ENCODE results near the gene COMMD4. TPM values are rescaled to one million over a fixed set of nuclear protein-coding genes. Genes with fewer than 3 reads are reported as not detected.
"Not testable (repeated sequence)": the region's sequence is repeated elsewhere in the genome, so short reads cannot be mapped to it uniquely, and the experiment has no call there.

COMMD4 gene
- total RNA-seq: 100 to 1,000 TPM; 153 to 156 TPM
- polyA plus RNA-seq (2013, experiment 1 of 2): 79.8 TPM
- 75.8 TPM for polyA plus RNA-seq (2013, experiment 2 of 2)
- long read RNA-seq, experiment 1, full-length matches to known transcripts: 15 of 68 reads
- long read RNA-seq, experiment 1, partial matches to known transcripts: 44 of 68 reads
- long read RNA-seq, experiment 1, other reads (novel, unspliced or antisense): 9 of 68 reads
- long read RNA-seq, experiment 2, full-length matches to known transcripts: 37 of 74 reads
- long read RNA-seq, experiment 2, partial matches to known transcripts: 6 of 74 reads
- long read RNA-seq, experiment 2, other reads (novel, unspliced or antisense): 31 of 74 reads
- long read RNA-seq, experiment 3, full-length matches to known transcripts: 54 of 103 reads
- long read RNA-seq, experiment 3, partial matches to known transcripts: 11 of 103 reads
- long read RNA-seq, experiment 3, other reads (novel, unspliced or antisense): 38 of 103 reads
- long read RNA-seq, experiment 4, transcript COMMD4-201 (8 exons, 1,067 nt): major isoform, 259 of 318 reads
- long read RNA-seq, experiment 4, transcript COMMD4-211 (7 exons, 639 nt): minor isoform, 11 of 318 reads
- long read RNA-seq, experiment 4, partial matches to known transcripts: 13 of 318 reads
- long read RNA-seq, experiment 4, other reads (novel, unspliced or antisense): 31 of 318 reads

- Mint-ChIP-seq H3K4me1 (peaks cover 14% of the 10 kb centered on the region), H3K27ac (peak within 1 kb of the TSS; percentile 98), H3K27me3 (ENCODE audit: insufficient read depth) (no peaks in the 10 kb centered on the region), H3K36me3 (ENCODE audit: low read depth) (peaks cover 14% of the 10 kb centered on the region), H3K9me3 (no peaks in the 10 kb centered on the region), H3K4me3 (peak within 1 kb of the TSS; percentile 92)
- no peak for TF ChIP-seq CTCF (conservative IDR thresholded peaks at IDR 0.05)
- 2 to 4% methylated on average over 27 to 42 of the region's 42 CpGs for WGBS, 2 experiments (ENCODE audit: insufficient coverage in 1 of 2, insufficient read length in 1 of 2)
- peak; percentile 99 for DNase-seq
- Histone ChIP-seq H3K9ac (ENCODE audit: extremely low read depth, low read length, poor library complexity, severe bottlenecking) (peak within 1 kb of the TSS; percentile 83), H3K4me3 (ENCODE audit: low read length) (peak within 1 kb of the TSS; percentile 87), H3K27me3 (ENCODE audit: control insufficient read depth, insufficient read depth, low read length, poor library complexity, severe bottlenecking) (no peaks in the 10 kb centered on the region), H3K9me3 (ENCODE audit: control insufficient read depth, low read length) (no peaks in the 10 kb centered on the region), H3K27ac (ENCODE audit: low read depth, low read length) (peak within 1 kb of the TSS; percentile 52), H3K4me1 (ENCODE audit: control insufficient read depth, insufficient read depth, low read length) (no peaks in the 10 kb centered on the region), H3K36me3 (ENCODE audit: control insufficient read depth, insufficient read depth, low read length) (peaks cover 18% of the 10 kb centered on the region)
These were observed at the start of gene COMMD4 for GRCh38 chr15:75335705-75336355. TSS of gene COMMD4 (plus strand) at chr15:75336063. CDS start at chr15:75336090, 27 bp downstream.

DNA sequence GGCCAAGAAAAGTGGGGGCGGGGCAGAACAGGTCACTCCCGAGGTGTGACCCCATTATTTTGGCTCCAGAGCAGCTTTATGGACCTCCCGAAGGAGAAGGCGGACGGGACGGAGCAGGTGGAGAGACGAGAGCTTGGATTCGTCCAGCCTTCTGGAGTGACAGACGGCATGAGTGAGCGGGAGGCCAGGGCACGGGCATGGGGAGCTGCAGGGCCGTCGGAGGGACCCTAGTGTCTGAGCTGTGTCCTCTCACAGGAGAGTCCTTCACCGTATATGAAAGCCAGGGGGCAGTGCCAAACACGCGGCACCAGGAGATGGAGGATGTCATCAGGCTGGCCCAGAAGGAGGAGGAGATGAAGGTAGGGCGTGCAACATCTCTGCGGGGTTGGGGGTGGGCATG lies 42.2 kb upstream of the COMMD4 start:
- H3K4me1 ChIP-seq (ENCODE audit: control insufficient read depth, insufficient read depth, low read length); H3K9me3 ChIP-seq (ENCODE audit: control insufficient read depth, low read length); H3K9me3 Mint-ChIP-seq; H3K9ac ChIP-seq (ENCODE audit: extremely low read depth, low read length, poor library complexity, severe bottlenecking); DNase-seq; H3K4me3 ChIP-seq (ENCODE audit: low read length); H3K36me3 Mint-ChIP-seq (ENCODE audit: low read depth); H3K27ac Mint-ChIP-seq; H3K4me3 Mint-ChIP-seq; H3K36me3 ChIP-seq (ENCODE audit: control insufficient read depth, insufficient read depth, low read length); H3K27me3 Mint-ChIP-seq (ENCODE audit: insufficient read depth); H3K27ac ChIP-seq (ENCODE audit: low read depth, low read length); H3K4me1 Mint-ChIP-seq; H3K27me3 ChIP-seq (ENCODE audit: control insufficient read depth, insufficient read depth, low read length, poor library complexity, severe bottlenecking): not testable (repeated sequence)
- WGBS, 2 experiments (ENCODE audit: insufficient coverage in 1 of 2, insufficient read length in 1 of 2): 76% methylated on average over 6 of the region's 18 CpGs; no CpG with 5 or more reads in 1 of the 2 experiments

GRCh38 chr15:75298541-75299310 lies 37.1 kb upstream of the COMMD4 start:
- not testable (repeated sequence) for H3K4me1 Mint-ChIP-seq; H3K4me1 ChIP-seq (ENCODE audit: control insufficient read depth, insufficient read depth, low read length); H3K27me3 Mint-ChIP-seq (ENCODE audit: insufficient read depth); H3K9ac ChIP-seq (ENCODE audit: extremely low read depth, low read length, poor library complexity, severe bottlenecking); H3K36me3 Mint-ChIP-seq (ENCODE audit: low read depth); H3K27ac Mint-ChIP-seq; H3K9me3 ChIP-seq (ENCODE audit: control insufficient read depth, low read length); H3K9me3 Mint-ChIP-seq; H3K36me3 ChIP-seq (ENCODE audit: control insufficient read depth, insufficient read depth, low read length); H3K4me3 Mint-ChIP-seq; H3K27me3 ChIP-seq (ENCODE audit: control insufficient read depth, insufficient read depth, low read length, poor library complexity, severe bottlenecking); H3K27ac ChIP-seq (ENCODE audit: low read depth, low read length); H3K4me3 ChIP-seq (ENCODE audit: low read length)
- peak; percentile 5 for DNase-seq
- 58% methylated on average over 4 of the region's 13 CpGs; no CpG with 5 or more reads in 1 of the 2 experiments for WGBS, 2 experiments (ENCODE audit: insufficient coverage in 1 of 2, insufficient read length in 1 of 2)
